ENCODE data around the gene CCNG2.
A peak's percentile ranks its signal among the peaks of the same experiment; 100 is the strongest.

DNA sequence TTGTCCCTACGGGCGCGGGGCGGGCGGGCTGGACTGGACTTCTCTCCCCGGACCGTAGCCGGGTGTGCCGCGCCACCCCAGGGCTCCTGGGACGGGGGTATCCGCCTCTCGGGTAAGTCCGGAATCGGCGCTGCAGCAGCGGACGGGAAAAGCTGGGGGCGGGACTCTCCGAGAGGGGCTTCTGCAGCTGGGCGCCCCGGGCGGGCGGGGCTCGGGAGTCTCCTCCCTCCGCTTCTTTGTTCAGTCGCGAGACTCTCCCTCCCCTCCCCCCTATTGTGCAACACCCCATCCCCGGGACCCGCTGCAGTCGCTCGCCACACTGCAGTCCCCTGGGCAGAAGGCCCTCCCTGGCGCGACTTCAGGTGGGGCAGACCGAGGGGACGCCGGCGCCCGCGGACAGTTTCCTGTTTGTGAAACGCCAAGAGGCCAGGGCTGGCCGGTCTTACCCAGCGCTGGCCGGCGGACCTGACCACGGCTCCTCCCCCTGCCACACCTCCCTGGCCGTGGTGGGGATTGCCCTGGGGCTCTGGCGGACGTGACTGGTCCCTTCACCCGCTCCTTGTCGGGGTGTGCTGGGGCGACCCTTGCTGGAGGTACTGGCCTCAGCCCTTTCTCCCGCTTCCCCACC is 966 bp downstream of the CCNG2 start:
- peak in 2 of 5 experiments; percentile 11 to 38 for TF ChIP-seq CTCF (IDR thresholded peaks at IDR 0.05)
- TF ChIP-seq POLR2A (IDR thresholded peaks at IDR 0.05): peak; percentile 44 to 76

All from tibial nerve (tissue), 3 donors.